Fibroblast of lung (primary cell): Measurements from ENCODE around the gene FAM180A. TPM values are rescaled to one million over a fixed set of nuclear protein-coding genes. Genes with fewer than 3 reads are reported as not detected.

Experiments
- DNase-seq, 2 donors: peaks; one replicate each; pipeline versions ENCODE4 v3.0.0 to v3.0.0-alpha.2; 2010; ENCODE audit warnings: low read depth in 2 of 2
- H2AFZ ChIP-seq: 2 replicates; pipeline ENCODE4 v1.5.1; 2012; ENCODE audit warnings: low read length, control low read depth, inconsistent platforms
- H3K27ac ChIP-seq: 2 replicates; pipeline ENCODE4 v1.5.1; 2011; ENCODE audit warnings: low read length, control low read depth; ENCODE audit not compliant: insufficient read depth
- H3K27me3 ChIP-seq: 2 replicates; pipeline ENCODE4 v1.5.1; 2011; ENCODE audit warnings: mild to moderate bottlenecking, low read length; ENCODE audit not compliant: control insufficient read depth, insufficient read depth
- H3K36me3 ChIP-seq: 2 replicates; pipeline ENCODE4 v1.5.1; 2011; ENCODE audit warnings: low read length; ENCODE audit not compliant: control insufficient read depth, insufficient read depth
- H3K4me1 ChIP-seq: 2 replicates; pipeline ENCODE4 v1.5.1; 2011; ENCODE audit warnings: low read length; ENCODE audit not compliant: control insufficient read depth, insufficient read depth; ENCODE audit errors: extremely low read depth
- H3K4me2 ChIP-seq: 2 replicates; pipeline ENCODE4 v1.5.1; 2011; ENCODE audit warnings: low read length, control low read depth; ENCODE audit not compliant: insufficient read depth; ENCODE audit errors: extremely low read depth
- H3K4me3 ChIP-seq, 4 experiments: fragments of 200-600 bp in 1 of 4; sonication (generic) in 1 of 4; replicated peaks in 1 of 4; 2 replicates each; pipeline ENCODE4 v1.5.1; 2011 to 2016; ENCODE audit warnings: low read length in 4 of 4, low read depth in 3 of 4, mild to moderate bottlenecking in 3 of 4, control low read depth in 2 of 4, inconsistent platforms in 1 of 4, mixed read lengths in 1 of 4; ENCODE audit not compliant: insufficient read depth in 1 of 4; ENCODE audit errors: control extremely low read depth in 1 of 4
- H3K79me2 ChIP-seq: 2 replicates; pipeline ENCODE4 v1.5.1; 2012; ENCODE audit warnings: mild to moderate bottlenecking, low read length, inconsistent platforms; ENCODE audit not compliant: control insufficient read depth, insufficient read depth
- H3K9ac ChIP-seq: 2 replicates; pipeline ENCODE4 v1.5.1; 2011; ENCODE audit warnings: mild to moderate bottlenecking, low read length, control low read depth; ENCODE audit not compliant: insufficient read depth
- H3K9me3 ChIP-seq: 2 replicates; pipeline ENCODE4 v1.5.1; 2012; ENCODE audit warnings: low read depth, low read length; ENCODE audit not compliant: control insufficient read depth, insufficient read depth
- H4K20me1 ChIP-seq: 2 replicates; pipeline ENCODE4 v1.5.1; 2011; ENCODE audit warnings: low read length; ENCODE audit not compliant: control insufficient read depth, insufficient read depth; ENCODE audit errors: extremely low read depth
- CTCF ChIP-seq, 2 donors: IDR thresholded peaks in 1 of 2; conservative IDR thresholded peaks in 1 of 2; 1 replicate in 1 of 2; 2 replicates in 1 of 2; pipeline ENCODE4 v1.5.1; 2011 to 2012; ENCODE audit warnings: low read length in 2 of 2, control low read depth in 1 of 2, inconsistent platforms in 1 of 2, low read depth in 1 of 2, mild to moderate bottlenecking in 1 of 2
- EZH2 ChIP-seq: IDR thresholded peaks from 2 replicates; pipeline ENCODE4 v1.5.1; 2012; ENCODE audit warnings: low read length, control low read depth, mild to moderate bottlenecking; ENCODE audit errors: missing control alignments
- polyA plus RNA-seq, 2 donors: library from polyadenylated mRNA; depleted of rRNA in 1 of 2; stranded (reverse) in 1 of 2; unstranded in 1 of 2; fragments of >200 nt; gene quantifications; 2 replicates each; pipeline ENCODE4 v1.2.1, GENCODE V29; 2011 to 2012; ENCODE audit warnings: missing spikeins in 1 of 2
- total RNA-seq: library from RNA; depleted of rRNA; stranded (reverse); fragments of >200 nt; gene quantifications from 2 replicates; pipeline ENCODE4 v1.2.1, GENCODE V29; 2014

The FAM180A gene
- total and polyA plus RNA-seq, 2 donors (not counting 1 experiment from before 2014, with no cell fraction given) = 15.6 to 38.5 TPM

GRCh38 chr7:135763261-135763660 lies 14.6 kb upstream of the FAM180A start:
- Histone ChIP-seq H3K27ac (no peak overlapping the region), H3K36me3 (no peaks in the 10 kb centered on the region), H3K4me2 (no peak overlapping the region)

GRCh38 chr7:135761751-135762488 lies 13.3 kb upstream of the FAM180A start:
- no peak overlapping the region for H3K9ac ChIP-seq
- H3K36me3 ChIP-seq = no peaks in the 10 kb centered on the region
- H4K20me1 ChIP-seq = no peaks in the 10 kb centered on the region
- no peak overlapping the region for H3K4me2 ChIP-seq
- H3K79me2 ChIP-seq = no peaks in the 10 kb centered on the region
- no peaks in the 10 kb centered on the region for H3K27me3 ChIP-seq
- no peaks in the 10 kb centered on the region for H3K9me3 ChIP-seq
- TF ChIP-seq EZH2 = no peak
- no peak for TF ChIP-seq CTCF (conservative IDR thresholded peaks at IDR 0.05 in 1 of 2, IDR thresholded peaks at IDR 0.05 in 1 of 2; ENCODE audit: low read depth in 1 of 2, low read length in 2 of 2)
- H3K4me3 ChIP-seq = no peak overlapping the region
- H3K4me1 ChIP-seq = peaks cover 5% of the 10 kb centered on the region
- peak overlapping the region; percentile 28 for H2AFZ ChIP-seq
- DNase-seq = peak; percentile 20 to 84
- no peak overlapping the region for H3K27ac ChIP-seq

More at GRCh38 chr7:135763261-135763660, 14.6 kb upstream of the FAM180A start:
- Histone ChIP-seq H3K27me3 (no peaks in the 10 kb centered on the region), H3K9ac (no peak overlapping the region), H3K4me3 (no peak overlapping the region), H2AFZ (no peak overlapping the region), H4K20me1 (no peaks in the 10 kb centered on the region), H3K79me2 (no peaks in the 10 kb centered on the region), H3K4me1 (peaks cover 5% of the 10 kb centered on the region), H3K9me3 (no peaks in the 10 kb centered on the region)
- TF ChIP-seq EZH2 = no peak
- no peak for TF ChIP-seq CTCF (conservative IDR thresholded peaks at IDR 0.05 in 1 of 2, IDR thresholded peaks at IDR 0.05 in 1 of 2; ENCODE audit: low read depth in 1 of 2, low read length in 2 of 2)
- peak in 1 of 2 donors; percentile 69 for DNase-seq

- no peaks in the 10 kb centered on the region for H4K20me1 ChIP-seq
- no peaks in the 10 kb centered on the region for H3K27me3 ChIP-seq
- no peaks in the 10 kb centered on the region for H3K9me3 ChIP-seq
- H3K4me3 ChIP-seq = no peak overlapping the region
- no peaks in the 10 kb centered on the region for H3K36me3 ChIP-seq
- H3K4me2 ChIP-seq = no peak overlapping the region
- DNase-seq = no peak
- H3K79me2 ChIP-seq = no peaks in the 10 kb centered on the region
- H2AFZ ChIP-seq = no peak overlapping the region
- no peak overlapping the region for H3K9ac ChIP-seq
- peaks cover 5% of the 10 kb centered on the region for H3K4me1 ChIP-seq
- H3K27ac ChIP-seq = no peak overlapping the region
- TF ChIP-seq CTCF (conservative IDR thresholded peaks at IDR 0.05 in 1 of 2, IDR thresholded peaks at IDR 0.05 in 1 of 2; ENCODE audit: low read depth in 1 of 2, low read length in 2 of 2) (no peak), EZH2 (no peak)
Measured at GRCh38 chr7:135759532-135759931, 10.9 kb upstream of the FAM180A start.
